Ishikawa (cell line): Measurements from ENCODE around the gene PTMS.

Source experiments
- CEBPB ChIP-seq: IDR thresholded peaks from 2 replicates; pipeline ENCODE4 v1.6.1; 2012
- CREB1 ChIP-seq: IDR thresholded peaks from 2 replicates; pipeline ENCODE4 v1.6.1; 2012; ENCODE audit warnings: low read depth
- EGR1 ChIP-seq: IDR thresholded peaks from 2 replicates; pipeline ENCODE4 v1.6.1; 2012
- FOXM1 ChIP-seq: IDR thresholded peaks from 2 replicates; pipeline ENCODE4 v1.6.1; 2012; ENCODE audit warnings: low read depth, borderline replicate concordance
- MAX ChIP-seq: IDR thresholded peaks from 2 replicates; pipeline ENCODE4 v1.6.1; 2012
- RAD21 ChIP-seq: IDR thresholded peaks from 2 replicates; pipeline ENCODE4 v1.6.1; 2012; ENCODE audit warnings: low read depth
- REST ChIP-seq: IDR thresholded peaks from 2 replicates; pipeline ENCODE4 v1.6.1; 2012; ENCODE audit warnings: low read depth, mild to moderate bottlenecking
- TAF1 ChIP-seq: IDR thresholded peaks from 2 replicates; pipeline ENCODE4 v1.6.1; 2012; ENCODE audit warnings: low read depth, mild to moderate bottlenecking
- TEAD4 ChIP-seq: IDR thresholded peaks from 2 replicates; pipeline ENCODE4 v1.6.1; 2012
- YY1 ChIP-seq: IDR thresholded peaks from 2 replicates; pipeline ENCODE4 v1.6.1; 2012; ENCODE audit warnings: low read depth

- TF ChIP-seq RAD21 (no peak), TAF1 (no peak), CREB1 (no peak), YY1 (no peak), MAX (no peak), FOXM1 (no peak), EGR1 (no peak), TEAD4 (no peak), CEBPB (no peak), REST (no peak)
These were observed 3.9 kb downstream of the PTMS start for GRCh38 chr12:6770094-6770493.
